ENCODE results near the gene GCNA.
"Not testable (repeated sequence)": the region's sequence is repeated elsewhere in the genome, so short reads cannot be mapped to it uniquely, and the experiment has no call there.

Gene GCNA

DNA sequence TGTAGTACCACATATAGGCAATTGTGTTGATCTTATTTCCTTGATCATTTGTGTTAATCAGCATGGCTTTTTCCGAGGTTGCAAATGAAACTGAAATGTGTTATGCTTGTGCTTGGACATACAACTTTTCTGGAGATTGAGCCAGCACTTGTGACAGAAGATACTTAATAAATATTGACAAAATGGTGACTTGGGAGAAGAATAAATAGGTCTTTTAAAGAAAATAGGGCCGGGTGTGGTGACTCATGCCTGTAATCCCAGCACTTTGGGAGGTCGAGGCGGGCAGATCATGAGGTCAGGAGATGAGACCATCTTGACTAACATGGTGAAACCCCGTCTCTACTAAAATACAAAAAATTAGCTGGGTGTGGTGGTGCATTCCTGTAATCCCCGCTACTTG, 18.5 kb upstream of the GCNA start:
- not testable (repeated sequence) for DNase-seq

- no peak for DNase-seq
Measured at GRCh38 chrX:71563921-71564320, 14.3 kb upstream of the GCNA start.

- no peak for DNase-seq
Measured at GRCh38 chrX:71565474-71566041, 12.7 kb upstream of the GCNA start.

DNA sequence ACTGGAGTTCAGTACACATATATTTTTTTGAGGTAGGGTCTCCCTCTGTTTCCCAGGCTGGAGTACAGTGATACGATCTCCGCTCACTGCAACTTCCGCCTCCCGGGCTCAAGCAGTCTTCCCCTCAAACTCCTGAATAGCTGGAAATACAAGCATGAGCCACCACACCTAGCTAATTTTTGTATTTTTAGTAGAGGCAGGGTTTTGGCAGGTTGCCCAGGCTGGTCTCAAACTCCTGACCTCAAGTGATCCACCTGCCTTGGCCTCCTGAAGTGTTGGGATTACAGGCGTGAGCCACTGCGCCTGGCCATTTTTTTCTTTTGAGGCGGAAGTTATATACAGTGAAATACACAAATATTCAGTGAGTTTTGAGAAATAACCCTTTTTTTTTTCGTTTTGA, 6.8 kb upstream of the GCNA start:
- DNase-seq, result not testable (repeated sequence)

DNA sequence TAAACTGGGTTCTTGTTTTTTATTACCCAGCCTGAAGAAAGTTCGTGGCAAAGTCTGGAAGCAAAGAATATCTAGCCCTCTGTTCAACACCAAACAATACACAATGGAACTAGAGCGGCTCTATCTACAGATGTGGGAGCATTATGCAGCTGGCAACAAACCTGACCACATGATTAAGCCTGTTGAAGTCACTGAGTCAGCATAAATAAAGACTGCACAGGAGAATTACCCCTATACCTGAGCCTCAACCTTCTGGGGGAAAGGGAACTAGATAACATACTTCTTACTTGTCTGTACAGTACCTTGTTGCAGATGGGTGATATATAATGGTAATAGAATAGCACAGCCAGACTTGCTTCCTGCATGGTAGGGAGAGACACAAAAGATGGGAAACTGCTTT, 4.6 kb upstream of the GCNA start:
- DNase-seq, result no peak

GRCh38 chrX:71577682-71578081, 555 bp upstream of the GCNA start:
- no peak for DNase-seq

DNA sequence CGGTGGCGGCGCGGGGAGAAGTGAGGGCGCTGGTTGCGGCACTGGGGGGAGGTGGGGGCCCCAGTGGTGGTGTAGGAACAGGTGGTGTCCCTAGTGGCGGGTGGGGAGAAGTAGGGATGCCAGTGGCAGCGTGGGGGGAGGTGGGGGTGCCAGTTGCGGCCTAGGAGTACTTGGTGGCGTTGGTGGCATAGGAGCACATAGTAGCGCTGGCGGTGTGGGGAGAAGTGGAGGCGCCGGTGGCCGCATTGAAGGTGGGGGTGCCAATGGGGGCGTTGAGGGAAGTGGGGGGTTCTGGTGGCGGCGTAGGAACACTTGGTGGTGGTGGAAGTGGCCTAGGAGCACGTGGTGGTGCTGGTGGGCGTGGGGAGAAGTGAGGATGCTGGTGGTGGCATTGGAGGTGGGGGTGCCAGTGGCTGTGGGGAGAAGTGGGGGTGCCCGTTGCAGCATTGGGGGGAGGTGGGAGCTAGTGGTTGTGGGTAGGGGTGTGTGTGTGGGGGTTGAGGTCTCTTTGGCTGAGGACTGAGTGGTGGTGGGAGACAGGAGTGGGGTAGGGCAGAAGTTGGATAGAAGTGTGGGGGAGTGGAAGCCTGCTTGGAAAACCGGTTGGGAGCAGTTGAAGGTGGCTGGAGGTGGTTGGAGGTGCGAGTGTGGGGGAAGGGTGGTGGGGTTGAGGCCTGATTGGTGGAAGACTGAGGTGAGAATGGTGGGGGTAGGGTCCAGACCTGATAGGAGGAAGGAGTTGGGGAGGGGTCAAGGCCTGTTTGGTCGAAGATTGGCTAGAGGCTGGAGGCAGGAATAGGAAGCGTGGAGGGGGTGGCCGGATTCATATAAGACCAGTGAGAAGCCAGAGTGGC, 1.1 kb downstream of the GCNA start:
- no peak for DNase-seq

GRCh38 chrX:71579990-71580380, 1.7 kb downstream of the GCNA start:
- no peak for DNase-seq

- no peak for DNase-seq
Measured at GRCh38 chrX:71581210-71581609, 3.0 kb downstream of the GCNA start.

DNA sequence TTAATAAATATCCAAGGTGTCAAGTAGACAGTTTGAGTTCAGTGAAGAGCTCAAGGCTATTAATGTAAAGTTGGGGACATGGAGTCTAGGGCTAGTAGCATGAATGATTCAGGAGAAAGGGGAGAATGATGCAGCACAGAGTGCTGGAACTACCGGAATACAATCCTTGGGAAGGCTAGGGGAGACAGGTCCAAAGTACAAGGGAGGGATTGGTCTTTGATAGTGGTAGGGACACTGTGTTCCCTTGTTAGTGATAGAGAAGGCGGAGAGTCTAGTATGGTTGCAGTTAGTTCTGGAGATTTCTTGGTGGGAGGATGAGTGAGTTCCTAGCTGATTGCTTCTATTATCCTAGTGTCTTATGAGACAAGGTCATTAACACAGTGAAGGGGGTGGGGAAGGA, 8.7 kb downstream of the GCNA start:
- DNase-seq, result no peak

- not testable (repeated sequence) for DNase-seq
Measured at GRCh38 chrX:71593210-71593609, 15.0 kb downstream of the GCNA start.

DNA sequence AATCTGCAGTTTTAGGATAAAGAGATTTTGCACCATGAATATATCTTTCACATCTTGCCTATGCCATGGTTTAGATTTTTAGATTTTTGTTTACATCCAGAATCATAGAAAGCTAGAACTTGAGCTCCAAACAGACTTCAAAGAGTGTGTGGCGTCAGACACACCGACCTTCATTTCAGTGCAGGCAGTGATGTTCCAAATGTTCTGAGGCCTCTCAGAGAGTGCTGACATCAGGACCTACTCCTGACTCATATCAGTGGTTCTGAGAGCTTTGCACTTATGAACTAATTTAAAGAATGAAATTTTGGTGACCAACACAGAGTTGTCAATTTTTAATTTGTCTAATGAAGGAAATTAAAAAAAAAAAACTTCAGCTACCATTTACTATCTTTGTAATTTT, 21.7 kb downstream of the GCNA start:
- DNase-seq, result no peak

- no peak for DNase-seq
Measured at GRCh38 chrX:71603618-71604017, 25.4 kb downstream of the GCNA start.

DNA sequence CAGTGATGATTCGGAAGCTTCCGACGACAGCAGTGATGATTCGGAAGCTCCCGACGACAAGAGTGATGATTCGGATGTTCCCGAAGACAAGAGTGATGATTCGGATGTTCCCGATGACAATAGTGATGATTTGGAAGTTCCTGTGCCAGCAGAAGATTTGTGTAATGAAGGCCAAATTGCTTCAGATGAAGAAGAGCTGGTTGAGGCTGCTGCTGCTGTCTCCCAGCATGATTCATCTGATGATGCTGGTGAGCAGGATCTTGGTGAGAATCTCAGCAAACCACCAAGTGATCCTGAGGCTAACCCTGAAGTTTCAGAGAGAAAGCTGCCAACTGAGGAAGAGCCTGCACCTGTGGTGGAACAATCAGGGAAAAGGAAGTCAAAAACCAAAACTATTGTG, 25.9 kb downstream of the GCNA start:
- DNase-seq, result no peak

DNA sequence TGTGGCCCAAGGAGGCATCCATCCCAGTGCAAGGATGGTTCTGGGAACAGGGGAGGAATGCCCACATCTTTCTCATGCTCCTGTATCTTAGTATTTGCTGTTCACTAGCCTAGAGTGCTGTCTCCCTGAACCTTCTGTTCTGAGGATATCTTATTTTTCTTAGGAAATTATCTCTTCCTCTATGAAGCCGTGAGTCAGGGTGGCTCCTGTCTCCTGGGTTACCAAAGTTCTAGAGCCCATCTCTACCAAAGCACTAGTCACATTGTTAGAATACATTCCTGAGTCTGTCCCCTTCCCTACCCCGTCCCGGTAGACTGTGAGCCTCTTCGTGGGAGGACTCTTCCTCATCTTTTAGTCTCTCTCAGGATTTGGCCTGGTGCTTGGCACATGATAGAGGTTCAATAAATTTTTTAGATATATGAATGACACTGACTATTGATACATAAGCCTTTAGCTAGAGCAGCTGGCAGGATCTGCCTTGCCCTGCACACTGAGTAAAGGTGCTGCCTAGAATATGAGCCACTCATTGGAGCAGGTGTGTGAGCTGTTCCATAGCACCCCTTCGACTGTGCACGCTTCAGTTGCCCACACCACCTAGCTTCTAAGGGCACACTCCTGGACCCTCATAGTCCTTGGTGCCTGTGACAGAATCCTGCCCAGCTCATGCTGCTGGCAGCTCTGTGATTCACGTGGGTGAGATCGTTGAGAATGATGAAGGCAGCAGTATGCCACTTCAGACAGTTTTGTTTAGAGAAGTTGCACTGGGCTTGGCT, 26.7 kb downstream of the GCNA start:
- DNase-seq, result no peak

- DNase-seq, result no peak
Measured at GRCh38 chrX:71606536-71607216, 28.4 kb downstream of the GCNA start.

DNA sequence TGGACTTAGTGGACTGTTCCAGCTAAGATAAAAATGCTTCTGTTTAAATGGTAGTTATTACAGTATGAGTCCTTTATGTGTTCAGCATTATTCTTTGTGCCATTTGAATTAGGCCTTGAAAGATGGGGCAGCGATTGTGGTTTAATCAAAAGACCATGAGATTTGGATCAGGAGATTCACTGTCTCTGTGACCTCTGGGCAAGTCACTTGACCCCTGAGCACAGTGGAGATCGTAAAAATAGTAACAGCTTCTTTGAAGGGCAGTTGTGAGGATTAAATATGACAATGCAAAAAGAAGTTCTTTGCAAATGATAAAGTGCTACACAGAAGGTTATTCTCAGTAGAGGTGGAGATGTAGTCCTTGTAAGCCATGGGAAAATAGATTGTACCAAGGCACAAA, 29.3 kb downstream of the GCNA start:
- DNase-seq, result no peak

- no peak for DNase-seq
Measured at GRCh38 chrX:71609095-71609750, 31.0 kb downstream of the GCNA start.

GRCh38 chrX:71611736-71612135, 33.5 kb downstream of the GCNA start:
- not testable (repeated sequence) for DNase-seq

DNA sequence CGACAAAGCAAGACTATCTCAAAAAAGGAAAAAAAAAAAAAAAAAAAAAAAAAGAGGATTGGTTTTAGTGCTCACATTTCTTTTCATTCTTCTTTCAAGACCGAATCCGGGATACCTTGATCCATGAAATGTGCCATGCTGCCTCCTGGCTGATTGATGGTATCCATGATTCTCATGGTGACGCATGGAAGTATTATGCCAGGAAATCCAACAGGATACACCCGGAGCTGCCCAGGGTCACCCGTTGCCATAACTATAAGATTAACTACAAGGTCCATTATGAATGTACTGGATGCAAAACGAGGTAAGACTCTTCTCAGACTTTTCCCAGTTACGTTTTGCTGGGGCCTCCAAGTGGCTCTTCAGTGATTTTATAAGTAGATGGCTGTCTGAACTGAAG, 34.0 kb downstream of the GCNA start:
- no peak for DNase-seq

GRCh38 chrX:71615056-71615455, 36.8 kb downstream of the GCNA start:
- no peak for DNase-seq

DNA sequence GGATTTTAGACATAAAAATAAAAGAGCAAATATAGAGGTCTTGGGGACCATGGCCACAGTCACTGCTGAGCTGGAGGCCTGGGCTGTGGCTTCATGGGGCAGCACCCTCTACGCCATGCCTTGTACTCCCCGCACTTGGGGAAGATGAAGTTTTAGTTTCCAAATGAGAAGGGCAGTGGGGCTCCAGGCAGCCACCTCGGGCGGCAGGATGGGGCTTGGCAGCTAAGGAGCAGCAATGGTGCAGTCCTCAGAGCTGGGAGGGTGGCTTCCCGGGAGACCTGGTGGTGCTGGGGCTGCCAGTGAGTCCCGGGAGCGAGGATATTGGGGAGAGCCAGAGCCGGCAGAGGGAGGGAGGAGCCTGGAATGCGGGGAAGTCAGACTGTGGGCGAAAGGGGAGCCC, 37.7 kb downstream of the GCNA start:
- DNase-seq, result no peak

Measured in EL (cell line).